K562 (cell line): ENCODE data around the gene CFAP251. TPM values are rescaled to one million over a fixed set of nuclear protein-coding genes. Genes with fewer than 3 reads are reported as not detected.

Experiments
- ATAC-seq: fragments of 200-7000 bp; cut with Tn5 transposase; 3 replicates; pipeline ENCODE4 v1.9.1; 2020; ENCODE audit warnings: moderate library complexity
- BruUV-seq: library from RNA; stranded (reverse); fragments of 400-500 nt; replicated peaks from 2 replicates; lab custom pipeline; 2021; lab: Mats Ljungman, UMichigan
- CTCF ChIA-PET: fragments of 300-600 bp; formaldehyde crosslinking; extraction: SDS; loops from one replicate; lab custom pipeline; 2021; ENCODE audit warnings: low intra/inter-chr PET ratio; lab: Yijun Ruan, JAX
- POLR2A ChIA-PET: fragments of 300-600, 350-650 bp; sonication (Branson Sonifier 250); formaldehyde crosslinking; extraction: SDS; loops from one replicate; lab custom pipeline; 2021; ENCODE audit warnings: antibody characterized with exemption, inconsistent platforms; lab: Yijun Ruan, JAX
- DNase-seq, 4 experiments: peaks; one replicate each; pipeline versions ENCODE4 v3.0.0 to v3.0.0-alpha.2; 2011 to 2018; ENCODE audit warnings: low spot score in 3 of 4, mixed read lengths in 3 of 4; ENCODE audit errors: extremely low read depth in 1 of 4
- FAIRE-seq: peaks from 2 replicates; lab custom pipeline; 2011; peaks lifted over from hg19 to GRCh38; lab: Jason Lieb, UNC
- H2AFZ ChIP-seq: 2 replicates; pipeline ENCODE4 v1.6.0; 2011; ENCODE audit warnings: low read depth, low read length, control low read depth, inconsistent platforms
- H3K27ac ChIP-seq: fragments of 200-600 bp; 3 replicates; pipeline ENCODE4 v1.8.0; 2011; ENCODE audit warnings: low read depth, mild to moderate bottlenecking, control low read depth, inconsistent platforms, low read length, moderate library complexity, mixed read lengths; ENCODE audit errors: extremely low read depth
- H3K27me3 ChIP-seq, 2 experiments: fragments of 300-600 bp in 1 of 2; 2 replicates in 1 of 2; 3 replicates in 1 of 2; pipeline versions ENCODE4 v1.6.0 to v1.8.0; 2011; ENCODE audit warnings: inconsistent platforms in 2 of 2, low read length in 2 of 2, mild to moderate bottlenecking in 1 of 2, mixed read lengths in 1 of 2, moderate library complexity in 1 of 2; ENCODE audit not compliant: control insufficient read depth in 2 of 2, insufficient read depth in 2 of 2
- H3K36me3 ChIP-seq: fragments of 300-600 bp; 3 replicates; pipeline ENCODE4 v1.8.0; 2011; ENCODE audit warnings: mild to moderate bottlenecking, low read length, inconsistent platforms; ENCODE audit not compliant: control insufficient read depth, insufficient read depth
- H3K4me1 ChIP-seq, 2 experiments: fragments of 200-600 bp in 1 of 2; replicated peaks in 1 of 2; 2 replicates in 1 of 2; 3 replicates in 1 of 2; pipeline versions ENCODE4 v1.5.1 to v1.8.0; 2011; ENCODE audit warnings: inconsistent platforms in 2 of 2, low read length in 2 of 2, mild to moderate bottlenecking in 1 of 2, mixed read lengths in 1 of 2, moderate library complexity in 1 of 2; ENCODE audit not compliant: control insufficient read depth in 2 of 2, insufficient read depth in 2 of 2
- H3K4me2 ChIP-seq: 2 replicates; pipeline ENCODE4 v1.6.1; 2011; ENCODE audit warnings: low read length, control low read depth, inconsistent platforms, mixed read lengths; ENCODE audit not compliant: insufficient read depth
- H3K4me3 ChIP-seq: fragments of 200-600 bp; sonication (generic), shearing (Covaris generic); 2 replicates; pipeline ENCODE4 v1.5.1; 2016; ENCODE audit warnings: control low read depth, inconsistent platforms
- H3K79me2 ChIP-seq: fragments of 200-600 bp; 3 replicates; pipeline ENCODE4 v1.8.0; 2011; ENCODE audit warnings: low read length, inconsistent platforms; ENCODE audit not compliant: control insufficient read depth, insufficient read depth
- H3K9ac ChIP-seq, 2 experiments: 2 replicates each; pipeline versions ENCODE4 v1.6.0 to v1.6.1; 2011; ENCODE audit warnings: low read depth in 2 of 2, low read length in 2 of 2, control low read depth in 1 of 2, inconsistent platforms in 1 of 2, mild to moderate bottlenecking in 1 of 2, mixed read lengths in 1 of 2; ENCODE audit not compliant: insufficient read depth in 1 of 2
- H3K9me1 ChIP-seq: one replicate; pipeline ENCODE4 v1.6.0; 2011; ENCODE audit warnings: inconsistent platforms, mild to moderate bottlenecking, low read length, moderate library complexity; ENCODE audit not compliant: control insufficient read depth, insufficient read depth
- H3K9me3 ChIP-seq: replicated peaks from 2 replicates; pipeline ENCODE4 v1.5.1; 2011; ENCODE audit warnings: low read depth, low read length, inconsistent platforms; ENCODE audit not compliant: control insufficient read depth, insufficient read depth
- H4K20me1 ChIP-seq: replicated peaks from 2 replicates; pipeline ENCODE4 v1.6.1; 2011; ENCODE audit warnings: low read length, inconsistent platforms, mixed read lengths; ENCODE audit not compliant: control insufficient read depth, insufficient read depth
- ADNP ChIP-seq: fragments of 200-800 bp; sonication (Bioruptor generic); IDR thresholded peaks from 2 replicates; pipeline ENCODE4 v1.6.1; 2016; ENCODE audit warnings: missing genetic modification characterization, missing compliant biosample characterization
- CEBPZ ChIP-seq: fragments of 150-350 bp; IDR thresholded peaks from 2 replicates; pipeline ENCODE4 v1.6.1; 2014; ENCODE audit warnings: low read depth, mild to moderate bottlenecking, low read length, borderline replicate concordance
- LARP7 ChIP-seq: fragments of 450-650 bp; IDR thresholded peaks from 2 replicates; pipeline ENCODE4 v1.6.1; 2016
- NBN ChIP-seq: fragments of 450-650 bp; IDR thresholded peaks from 2 replicates; pipeline ENCODE4 v1.6.1; 2016; ENCODE audit warnings: low read depth, mild to moderate bottlenecking
- NCOA4 ChIP-seq: fragments of 450-650 bp; IDR thresholded peaks from 2 replicates; pipeline ENCODE4 v1.6.1; 2018; ENCODE audit warnings: mild to moderate bottlenecking; ENCODE audit not compliant: partially characterized antibody
- NUFIP1 ChIP-seq: fragments of 450-650 bp; IDR thresholded peaks from 2 replicates; pipeline ENCODE4 v1.6.1; 2018; ENCODE audit not compliant: partially characterized antibody
- SAFB ChIP-seq: fragments of 200-400 bp; formaldehyde crosslinking; IDR thresholded peaks from 2 replicates; pipeline ENCODE4 v1.6.1; 2017; ENCODE audit warnings: low read depth, low read length, borderline replicate concordance
- TAF15 ChIP-seq: fragments of 200-400 bp; formaldehyde crosslinking; IDR thresholded peaks from 2 replicates; pipeline ENCODE4 v1.6.1; 2017; ENCODE audit warnings: mild to moderate bottlenecking, low read depth, low read length, moderate library complexity
- TEAD1 ChIP-seq, 2 experiments: fragments of 450-650 bp in 1 of 2; sonication (generic) in 1 of 2; formaldehyde crosslinking; IDR thresholded peaks; 2 replicates each; pipeline versions ENCODE4 v1.4.0 to v1.8.0; 2020 to 2022; ENCODE audit warnings: mild to moderate bottlenecking in 2 of 2, missing genetic modification reagents in 1 of 2
- WGBS: fragments of 100-300 bp; shearing (Covaris generic); methylation state at CpG from one replicate; pipeline ENCODE4 v1.1.6; 2016; ENCODE audit warnings: low coverage, mixed read lengths; ENCODE audit not compliant: insufficient coverage; ENCODE audit errors: missing lambda C conversion rate; 5-methylcytosine and 5-hydroxymethylcytosine counted together
- in situ Hi-C: fragments of 300-500 bp; cut with MboI; formaldehyde crosslinking; loops from 4 replicates; pipeline ENCODE4 v1.15.0; 2018; ENCODE audit warnings: inconsistent platforms, mixed read lengths
- intact Hi-C: fragments of 100-400 bp; cut with micrococcal nuclease; formaldehyde crosslinking; loops from 2 replicates; pipeline ENCODE4 v1.14.2; 2022
- polyA plus RNA-seq, 8 experiments: library from polyadenylated mRNA; depleted of rRNA in 4 of 8; stranded (reverse) in 5 of 8; unstranded in 3 of 8; fragments of >200 nt; fragmentation: Nextera tagmentation in 2 of 8; fragmentation: Illumina TruSeq in 1 of 8; extraction: Ambion mirVana in 2 of 8; extraction: Trizol in 1 of 8; gene quantifications; 2 replicates each; pipeline versions ENCODE4 v1.2.1 to v1.2.3, GENCODE V29; 2011 to 2014; ENCODE audit warnings: inconsistent platforms in 1 of 8, missing spikeins in 1 of 8
- total RNA-seq, 7 experiments: library from RNA; depleted of rRNA in 6 of 7; stranded (reverse); fragments of >200 nt in 6 of 7; fragmentation: Illumina TruSeq in 2 of 7; extraction: Trizol in 2 of 7; gene quantifications; 2 replicates each; pipeline versions ENCODE4 v1.2.1 to v1.2.3, GENCODE V29; 2011 to 2021; ENCODE audit warnings: low replicate concordance in 1 of 7
- TF ChIP-seq, protein P1 (sequence below): fragments of 450-650 bp; formaldehyde crosslinking; IDR thresholded peaks from 2 replicates; pipeline ENCODE4 v1.4.0; 2022; ENCODE audit warnings: missing genetic modification characterization
- TF ChIP-seq, protein P2 (sequence below): fragments of 250-450 bp; sonication (Bioruptor Pico); IDR thresholded peaks from 2 replicates; pipeline ENCODE4 v1.4.0; 2020; ENCODE audit warnings: borderline replicate concordance

CFAP251 gene
- total and polyA plus RNA-seq, 9 of the 15 experiments (the other 6 are each of a cell fraction or from before 2014, with no cell fraction given) = 16.6 to 31.0 (median 19.1) TPM

GRCh38 chr12:121892673-121893561 lies 25.5 kb upstream of the CFAP251 start:
- peaks cover 49% of the 10 kb centered on the region for H3K36me3 ChIP-seq
- no peaks in the 10 kb centered on the region for H3K27me3 ChIP-seq
- H3K9me1 ChIP-seq = no peaks in the 10 kb centered on the region
- peak; percentile 82 for ATAC-seq
- peak overlapping the region; percentile 55 to 71 for H3K9ac ChIP-seq
- POLR2A ChIA-PET = interaction anchor here (0.7 to 2.0 kb wide), 11 partner anchors 9 to 724 kb away, joined by 3 to 11 read pairs (median 4); partner anchors contain the start of gene CFAP251
- FAIRE-seq = peak; percentile 91
- peaks cover 63% of the 10 kb centered on the region for H3K79me2 ChIP-seq
- in situ Hi-C loops (no loop called here), intact Hi-C loops (no loop called here)
- peak overlapping the region; percentile 74 for H3K4me2 ChIP-seq
- WGBS = 15% methylated on average over 13 of the region's 13 CpGs
- peak overlapping the region; percentile 73 for H3K27ac ChIP-seq
- peak in 3 of 4 experiments; percentile 28 to 90 (median 87) for DNase-seq
- H2AFZ ChIP-seq = peak overlapping the region; percentile 41; the same call in 1 of the 2 replicates
- BruUV-seq = no TSS peak
- no peaks in the 10 kb centered on the region for H4K20me1 ChIP-seq
- H3K4me1 ChIP-seq = peaks cover 29 to 34% of the 10 kb centered on the region in 2 experiments
- CTCF ChIA-PET = interaction anchor here (1.1 kb wide), 1 partner anchor 98 kb away, joined by 4 read pairs; no protein-coding TSS in a partner anchor
- peak overlapping the region; percentile 0; the same call in 1 of the 2 replicates for H3K4me3 ChIP-seq
- H3K9me3 ChIP-seq = no peaks in the 10 kb centered on the region
- TF ChIP-seq LARP7 = no peak
- TF ChIP-seq ADNP (tag) = 0 out of 2 replicates have a peak, but pooled peaks have one; percentile 36
- TF ChIP-seq NBN = 0 out of 2 replicates have a peak, but pooled peaks have one; percentile 57
- TF ChIP-seq TEAD1 (CRISPR knock-in tag; IDR thresholded peaks at IDR 0.05) = no peak
- no peak for TF ChIP-seq SAFB
- TF ChIP-seq, protein P1, sequence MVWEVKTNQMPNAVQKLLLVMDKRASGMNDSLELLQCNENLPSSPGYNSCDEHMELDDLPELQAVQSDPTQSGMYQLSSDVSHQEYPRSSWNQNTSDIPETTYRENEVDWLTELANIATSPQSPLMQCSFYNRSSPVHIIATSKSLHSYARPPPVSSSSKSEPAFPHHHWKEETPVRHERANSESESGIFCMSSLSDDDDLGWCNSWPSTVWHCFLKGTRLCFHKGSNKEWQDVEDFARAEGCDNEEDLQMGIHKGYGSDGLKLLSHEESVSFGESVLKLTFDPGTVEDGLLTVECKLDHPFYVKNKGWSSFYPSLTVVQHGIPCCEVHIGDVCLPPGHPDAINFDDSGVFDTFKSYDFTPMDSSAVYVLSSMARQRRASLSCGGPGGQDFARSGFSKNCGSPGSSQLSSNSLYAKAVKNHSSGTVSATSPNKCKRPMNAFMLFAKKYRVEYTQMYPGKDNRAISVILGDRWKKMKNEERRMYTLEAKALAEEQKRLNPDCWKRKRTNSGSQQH (CRISPR knock-in tag) = no peak
- TF ChIP-seq NUFIP1 = no peak
- TF ChIP-seq TAF15 = no peak
- TF ChIP-seq CEBPZ = no peak
- TF ChIP-seq NCOA4 = no peak
- TF ChIP-seq, protein P2, sequence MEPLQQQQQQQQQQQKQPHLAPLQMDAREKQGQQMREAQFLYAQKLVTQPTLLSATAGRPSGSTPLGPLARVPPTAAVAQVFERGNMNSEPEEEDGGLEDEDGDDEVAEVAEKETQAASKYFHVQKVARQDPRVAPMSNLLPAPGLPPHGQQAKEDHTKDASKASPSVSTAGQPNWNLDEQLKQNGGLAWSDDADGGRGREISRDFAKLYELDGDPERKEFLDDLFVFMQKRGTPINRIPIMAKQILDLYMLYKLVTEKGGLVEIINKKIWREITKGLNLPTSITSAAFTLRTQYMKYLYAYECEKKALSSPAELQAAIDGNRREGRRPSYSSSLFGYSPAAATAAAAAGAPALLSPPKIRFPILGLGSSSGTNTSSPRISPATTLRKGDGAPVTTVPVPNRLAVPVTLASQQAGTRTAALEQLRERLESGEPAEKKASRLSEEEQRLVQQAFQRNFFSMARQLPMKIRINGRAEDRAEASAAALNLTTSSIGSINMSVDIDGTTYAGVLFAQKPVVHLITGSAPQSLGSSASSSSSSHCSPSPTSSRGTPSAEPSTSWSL (CRISPR knock-in tag) = no peak
